ENCODE results near the gene PPP3CA.
"Not testable (repeated sequence)": the region's sequence is repeated elsewhere in the genome, so short reads cannot be mapped to it uniquely, and the experiment has no call there.

The PPP3CA gene

GRCh38 chr4:101187841-101188240 is 159.5 kb downstream of the PPP3CA start:
- no peak for TF ChIP-seq CTCF (IDR thresholded peaks at IDR 0.05; ENCODE audit: low read length, missing control alignments)
- DNase-seq (ENCODE audit: low read depth): no peak
- no peak overlapping the region for H3K4me3 ChIP-seq (replicated peaks; ENCODE audit: low read depth, low read length)

DNA sequence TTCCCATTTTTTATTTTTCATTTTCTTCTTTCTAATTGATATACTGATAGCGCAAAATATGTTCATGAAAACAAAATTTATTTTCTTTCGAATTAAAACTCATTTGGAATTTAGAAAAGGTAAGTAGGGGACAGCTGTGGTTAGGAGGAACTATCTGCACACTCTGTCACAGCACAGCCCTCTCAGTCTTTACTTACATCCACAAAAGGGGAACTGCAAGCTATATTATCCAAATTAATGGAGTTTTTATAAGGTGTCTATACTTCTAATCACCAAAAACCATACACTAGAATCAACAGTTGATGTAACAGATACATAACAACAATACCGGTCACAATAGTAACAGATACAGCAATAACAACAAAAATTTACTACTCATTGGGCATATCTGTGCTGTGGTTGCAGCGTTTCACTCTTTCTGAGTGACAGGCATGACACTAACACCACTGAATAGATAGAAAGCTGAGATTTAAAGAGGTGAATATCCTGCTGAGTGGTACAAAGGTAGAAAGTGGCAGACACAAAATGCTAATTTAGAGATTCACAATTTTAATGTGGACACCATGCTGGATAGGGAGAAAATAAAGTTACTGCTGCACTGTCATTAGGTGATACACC is 160.7 kb downstream of the PPP3CA start:
- TF ChIP-seq CTCF (IDR thresholded peaks at IDR 0.05; ENCODE audit: low read length, missing control alignments): no peak

GRCh38 chr4:101184668-101185067 is 162.7 kb downstream of the PPP3CA start:
- no peak for TF ChIP-seq CTCF (IDR thresholded peaks at IDR 0.05; ENCODE audit: low read length, missing control alignments)
- H3K4me3 ChIP-seq (replicated peaks; ENCODE audit: low read depth, low read length): no peak overlapping the region
- DNase-seq (ENCODE audit: low read depth): no peak

More for the DNA sequence above, 160.7 kb downstream of the PPP3CA start:
- DNase-seq (ENCODE audit: low read depth): no peak
- H3K4me3 ChIP-seq (replicated peaks; ENCODE audit: low read depth, low read length): no peak overlapping the region

DNA sequence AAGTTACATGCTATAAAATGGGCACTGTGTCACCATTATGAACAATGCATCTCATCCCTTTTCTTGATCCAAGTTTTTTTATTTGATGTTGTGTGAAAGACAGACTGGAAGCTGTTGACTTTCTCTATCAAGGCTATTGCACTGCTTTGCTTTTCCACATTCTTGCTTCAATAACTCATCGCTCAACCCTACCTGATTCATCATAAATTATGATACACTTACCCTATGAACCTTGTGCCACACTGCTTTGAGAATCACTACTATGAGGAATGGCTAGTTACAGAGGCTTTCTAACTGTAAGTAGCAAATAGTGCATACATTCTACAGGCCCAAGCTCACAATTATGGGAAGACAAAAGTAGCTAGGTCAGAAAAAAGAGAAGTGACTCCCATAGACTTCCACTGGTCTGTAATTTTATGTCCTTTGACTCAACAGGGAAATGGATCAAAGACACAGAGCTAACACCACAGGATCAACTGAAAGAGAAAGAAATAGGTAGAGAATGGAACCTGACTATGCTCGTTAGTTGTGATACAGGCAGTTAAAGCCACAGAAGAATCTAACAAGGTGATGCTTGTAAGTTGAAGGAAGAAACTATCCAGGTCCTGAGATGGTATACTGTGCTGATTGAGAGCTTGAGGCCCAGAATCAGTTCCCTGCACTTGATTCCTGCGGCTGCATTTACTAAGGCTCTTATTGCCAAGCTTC is 163.5 kb downstream of the PPP3CA start:
- no peak for TF ChIP-seq CTCF (IDR thresholded peaks at IDR 0.05; ENCODE audit: low read length, missing control alignments)
- DNase-seq (ENCODE audit: low read depth): no peak
- no peak overlapping the region for H3K4me3 ChIP-seq (replicated peaks; ENCODE audit: low read depth, low read length)

DNA sequence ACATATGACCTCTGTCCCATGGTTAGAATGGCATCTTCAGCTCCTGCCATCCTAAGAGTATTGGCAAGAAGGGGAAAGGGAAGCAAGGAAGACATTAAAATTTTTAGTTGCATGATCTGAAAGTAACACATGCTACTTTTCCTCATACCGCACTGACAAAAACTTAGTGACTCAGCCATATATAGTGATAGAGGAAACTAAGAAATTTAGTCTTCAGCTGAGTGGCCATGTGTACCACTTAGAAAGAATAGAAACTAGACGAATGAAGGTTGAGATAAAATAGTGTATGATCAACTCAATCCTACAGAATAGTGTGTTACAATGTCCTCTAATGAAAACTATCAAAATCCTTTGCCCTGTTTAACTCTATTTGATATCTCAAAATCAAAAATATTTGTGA is 164.1 kb downstream of the PPP3CA start:
- TF ChIP-seq CTCF (IDR thresholded peaks at IDR 0.05; ENCODE audit: low read length, missing control alignments): no peak
- DNase-seq (ENCODE audit: low read depth): no peak

DNA sequence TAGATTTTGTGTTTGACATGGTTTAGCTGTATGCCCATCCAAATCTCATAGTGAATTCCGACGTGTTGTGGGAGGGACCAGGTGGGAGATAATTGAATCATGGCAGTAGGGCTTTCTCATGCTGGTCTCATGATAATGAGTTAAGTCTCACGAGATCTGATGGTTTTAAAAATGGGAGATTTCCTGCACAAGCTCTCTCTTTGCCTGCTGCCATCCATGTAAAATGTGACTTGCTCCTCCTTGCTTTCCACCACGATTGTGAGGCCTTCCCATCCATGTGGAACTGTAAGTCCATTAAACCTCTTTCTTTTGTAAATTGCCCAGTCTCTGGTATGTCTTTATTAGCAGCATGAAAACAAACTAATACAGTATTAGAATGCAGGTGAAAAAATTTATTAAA is 164.6 kb downstream of the PPP3CA start:
- not testable (repeated sequence) for H3K4me3 ChIP-seq (replicated peaks; ENCODE audit: low read depth, low read length)

More for the DNA sequence above, 164.1 kb downstream of the PPP3CA start:
- H3K4me3 ChIP-seq (replicated peaks; ENCODE audit: low read depth, low read length): no peak overlapping the region

GRCh38 chr4:101178731-101179130 is 168.6 kb downstream of the PPP3CA start:
- H3K4me3 ChIP-seq (replicated peaks; ENCODE audit: low read depth, low read length): no peak overlapping the region
- DNase-seq (ENCODE audit: low read depth): no peak
- no peak for TF ChIP-seq CTCF (IDR thresholded peaks at IDR 0.05; ENCODE audit: low read length, missing control alignments)

More for the DNA sequence above, 164.6 kb downstream of the PPP3CA start:
- DNase-seq (ENCODE audit: low read depth): not testable (repeated sequence)

Measured in fibroblast of pulmonary artery (primary cell).